Neural cell (in vitro differentiated cells): ENCODE measurements around the gene NSL1. TPM values are rescaled to one million over a fixed set of nuclear protein-coding genes. Genes with fewer than 3 reads are reported as not detected.

Experiments
- H2AFZ ChIP-seq: fragments of 200-600, 300-800 bp; sonication (generic), shearing (Covaris generic); 2 replicates; pipeline ENCODE4 v1.6.0; 2014; ENCODE audit warnings: low read depth, mild to moderate bottlenecking, antibody characterized with exemption, low read length, moderate library complexity
- H3F3A ChIP-seq: fragments of 200-600 bp; shearing (Covaris generic); 2 replicates; pipeline ENCODE4 v1.6.1; 2016; ENCODE audit warnings: mild to moderate bottlenecking, moderate library complexity, mixed read lengths, antibody characterized with exemption, low read length; ENCODE audit not compliant: insufficient read depth, poor library complexity, severe bottlenecking
- H3K27ac ChIP-seq: fragments of 200-600, 300-800 bp; sonication (generic), shearing (Covaris generic); 2 replicates; pipeline ENCODE4 v1.5.1; 2014; ENCODE audit warnings: mild to moderate bottlenecking, low read length, moderate library complexity
- H3K27me3 ChIP-seq: fragments of 300-800, 200-600 bp; sonication (generic), shearing (Covaris generic); 2 replicates; pipeline ENCODE4 v1.6.0; 2014; ENCODE audit warnings: mild to moderate bottlenecking, low read depth, low read length, moderate library complexity; ENCODE audit not compliant: insufficient read depth
- H3K36me3 ChIP-seq: fragments of 300-800, 200-600 bp; sonication (generic), shearing (Covaris generic); 2 replicates; pipeline ENCODE4 v1.5.1; 2014; ENCODE audit warnings: mild to moderate bottlenecking, antibody characterized with exemption, low read length, moderate library complexity; ENCODE audit not compliant: insufficient read depth
- H3K4me2 ChIP-seq: fragments of 300-800, 200-600 bp; sonication (generic), shearing (Covaris generic); 2 replicates; pipeline ENCODE4 v1.6.0; 2014; ENCODE audit warnings: mild to moderate bottlenecking, low read length
- H3K4me3 ChIP-seq: fragments of 300-800, 200-600 bp; sonication (generic), shearing (Covaris generic); 2 replicates; pipeline ENCODE4 v1.5.1; 2014; ENCODE audit warnings: mild to moderate bottlenecking, low read length, moderate library complexity
- H3K79me2 ChIP-seq: fragments of 200-600 bp; shearing (Covaris generic); replicated peaks from 2 replicates; pipeline ENCODE4 v1.6.0; 2014; ENCODE audit warnings: mild to moderate bottlenecking, low read length, moderate library complexity; ENCODE audit not compliant: insufficient read depth
- H3K9ac ChIP-seq: fragments of 300-800, 200-600 bp; sonication (generic), shearing (Covaris generic); 2 replicates; pipeline ENCODE4 v1.6.1; 2016; ENCODE audit warnings: mild to moderate bottlenecking, low read length, mixed read lengths
- H3K9me2 ChIP-seq: fragments of 200-600 bp; shearing (Covaris generic); 2 replicates; pipeline ENCODE4 v1.6.1; 2016; ENCODE audit warnings: mild to moderate bottlenecking, low read length, mixed read lengths; ENCODE audit not compliant: insufficient read depth
- H3K9me3 ChIP-seq: fragments of 200-600, 300-800 bp; sonication (generic), shearing (Covaris generic); 2 replicates; pipeline ENCODE4 v1.6.1; 2016; ENCODE audit warnings: mild to moderate bottlenecking, mixed run types, low read length, moderate library complexity, mixed read lengths
- H4K20me1 ChIP-seq: fragments of 200-600 bp; shearing (Covaris generic); 2 replicates; pipeline ENCODE4 v1.6.1; 2016; ENCODE audit warnings: mild to moderate bottlenecking, mixed run types; ENCODE audit not compliant: insufficient read depth
- CTCF ChIP-seq: fragments of 450-650 bp; IDR thresholded peaks from 2 replicates; pipeline ENCODE4 v1.5.1; 2014; ENCODE audit warnings: antibody characterized with exemption, mild to moderate bottlenecking, moderate library complexity; ENCODE audit not compliant: poor library complexity, severe bottlenecking
- EP300 ChIP-seq: fragments of 450-650 bp; conservative IDR thresholded peaks from 2 replicates; pipeline ENCODE4 v1.6.1; 2014; ENCODE audit warnings: antibody characterized with exemption, mild to moderate bottlenecking, moderate library complexity; ENCODE audit not compliant: poor library complexity, severe bottlenecking
- EZH2 ChIP-seq: fragments of 200-600, 300-800 bp; shearing (Covaris generic), sonication (generic); IDR thresholded peaks from 2 replicates; pipeline ENCODE4 v1.6.1; 2014; ENCODE audit warnings: antibody characterized with exemption, low read length, borderline replicate concordance, mild to moderate bottlenecking; ENCODE audit not compliant: insufficient read depth, poor library complexity, severe bottlenecking
- MXI1 ChIP-seq: fragments of 450-650 bp; conservative IDR thresholded peaks from 2 replicates; pipeline ENCODE4 v1.6.1; 2014; ENCODE audit warnings: antibody characterized with exemption, mild to moderate bottlenecking; ENCODE audit not compliant: poor library complexity, severe bottlenecking
- POLR2AphosphoS5 ChIP-seq: IDR thresholded peaks from 2 replicates; pipeline ENCODE4 v1.6.1; 2012
- RAD21 ChIP-seq: fragments of 450-650 bp; conservative IDR thresholded peaks from 2 replicates; pipeline ENCODE4 v1.6.1; 2014; ENCODE audit warnings: antibody characterized with exemption, mild to moderate bottlenecking, moderate library complexity
- REST ChIP-seq: IDR thresholded peaks from 2 replicates; pipeline ENCODE4 v1.6.1; 2012; ENCODE audit warnings: borderline replicate concordance
- SMC3 ChIP-seq: fragments of 450-650 bp; conservative IDR thresholded peaks from 2 replicates; pipeline ENCODE4 v1.6.1; 2014; ENCODE audit warnings: antibody characterized with exemption, mild to moderate bottlenecking, moderate library complexity; ENCODE audit not compliant: poor library complexity
- TAF1 ChIP-seq: IDR thresholded peaks from 2 replicates; pipeline ENCODE4 v1.6.1; 2012; ENCODE audit warnings: low read depth
- polyA plus RNA-seq: library from polyadenylated mRNA; depleted of rRNA; stranded (reverse); fragments of >200 nt; gene quantifications from 2 replicates; pipeline ENCODE4 v1.2.3, GENCODE V29; 2014

The NSL1 gene
- polyA plus RNA-seq, 1 donor from 2014 or later = 40.4 TPM

GRCh38 chr1:212698467-212699103 is 93.0 kb downstream of the NSL1 start:
- Histone ChIP-seq H3K27me3 (peaks cover 72% of the 10 kb centered on the region), H3K79me2 (no peaks in the 10 kb centered on the region), H3K9me2 (no peaks in the 10 kb centered on the region), H3K36me3 (no peaks in the 10 kb centered on the region), H4K20me1 (no peaks in the 10 kb centered on the region), H3K4me3 (peak overlapping the region; percentile 70), H3F3A (peaks cover 8% of the 10 kb centered on the region), H3K9me3 (no peaks in the 10 kb centered on the region), H3K27ac (no peak overlapping the region), H2AFZ (no peak overlapping the region), H3K4me2 (no peak overlapping the region), H3K9ac (no peak overlapping the region)
- TF ChIP-seq MXI1 (no peak), REST (no peak), RAD21 (no peak), EZH2 (no peak), POLR2AphosphoS5 (peak; percentile 5), SMC3 (no peak)

- Histone ChIP-seq H3K9me2 (no peaks in the 10 kb centered on the region), H3K4me2 (no peak overlapping the region), H3K4me3 (no peak overlapping the region), H4K20me1 (no peaks in the 10 kb centered on the region), H2AFZ (no peak overlapping the region), H3K9me3 (no peaks in the 10 kb centered on the region), H3K36me3 (no peaks in the 10 kb centered on the region), H3K27me3 (peaks cover 59% of the 10 kb centered on the region), H3K27ac (no peak overlapping the region), H3K9ac (no peak overlapping the region), H3K79me2 (no peaks in the 10 kb centered on the region), H3F3A (peaks cover 8% of the 10 kb centered on the region)
- TF ChIP-seq EZH2 (no peak), MXI1 (no peak), TAF1 (no peak), REST (no peak), RAD21 (no peak), CTCF (no peak), EP300 (no peak), SMC3 (no peak), POLR2AphosphoS5 (no peak)
Measured at GRCh38 chr1:212696721-212697331, 94.8 kb downstream of the NSL1 start.
